Measurements from ENCODE around the gene PCDHGB3.

PCDHGB3 gene

DNA sequence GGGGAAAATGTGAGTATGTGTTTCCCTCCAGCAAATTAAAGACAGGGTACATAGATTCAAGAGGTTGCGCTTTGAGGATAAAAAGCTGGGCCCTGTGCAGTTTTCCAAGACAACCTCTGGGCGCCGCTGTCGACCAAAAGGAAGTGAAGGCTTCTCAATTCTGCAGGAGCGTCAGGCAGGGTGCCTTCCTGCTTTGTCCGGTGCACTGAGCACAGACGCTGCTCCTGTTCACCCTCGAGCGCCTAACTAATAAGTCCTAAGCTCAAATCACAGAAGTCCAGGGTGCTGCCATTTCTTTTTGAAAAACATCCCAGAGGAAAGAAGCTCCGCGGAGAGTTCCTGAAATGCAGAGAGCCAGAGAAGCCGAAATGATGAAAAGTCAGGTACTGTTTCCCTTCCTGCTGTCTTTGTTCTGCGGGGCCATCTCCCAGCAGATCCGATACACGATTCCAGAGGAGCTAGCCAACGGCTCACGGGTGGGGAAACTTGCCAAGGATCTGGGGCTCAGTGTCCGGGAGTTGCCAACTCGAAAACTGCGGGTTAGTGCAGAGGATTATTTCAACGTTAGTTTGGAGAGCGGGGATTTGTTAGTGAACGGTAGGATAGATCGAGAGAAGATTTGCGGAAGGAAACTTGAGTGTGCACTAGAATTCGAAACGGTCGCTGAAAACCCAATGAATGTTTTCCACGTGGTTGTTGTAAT is 20.0 kb upstream of the PCDHGB3 start, which contains the start of gene PCDHGB1:
Gene PCDHGB1 (plus strand): TSS at position 183 of the 703 bp plus-strand sequence. CDS start 162 bp downstream, at position 345.
- DNase-seq, result peak; percentile 38
- Mint-ChIP-seq H3K4me1 (no peaks in the 10 kb centered on the region), H3K4me3 (peak within 1 kb of the TSS; percentile 71), H3K27me3 (ENCODE audit: low read depth, poor library complexity) (peaks cover 4% of the 10 kb centered on the region), H3K9me3 (peaks cover 88% of the 10 kb centered on the region), H3K27ac (no peak within 1 kb of the TSS), H3K36me3 (ENCODE audit: low read depth) (peaks cover 37% of the 10 kb centered on the region)
- TF ChIP-seq, protein P1, sequence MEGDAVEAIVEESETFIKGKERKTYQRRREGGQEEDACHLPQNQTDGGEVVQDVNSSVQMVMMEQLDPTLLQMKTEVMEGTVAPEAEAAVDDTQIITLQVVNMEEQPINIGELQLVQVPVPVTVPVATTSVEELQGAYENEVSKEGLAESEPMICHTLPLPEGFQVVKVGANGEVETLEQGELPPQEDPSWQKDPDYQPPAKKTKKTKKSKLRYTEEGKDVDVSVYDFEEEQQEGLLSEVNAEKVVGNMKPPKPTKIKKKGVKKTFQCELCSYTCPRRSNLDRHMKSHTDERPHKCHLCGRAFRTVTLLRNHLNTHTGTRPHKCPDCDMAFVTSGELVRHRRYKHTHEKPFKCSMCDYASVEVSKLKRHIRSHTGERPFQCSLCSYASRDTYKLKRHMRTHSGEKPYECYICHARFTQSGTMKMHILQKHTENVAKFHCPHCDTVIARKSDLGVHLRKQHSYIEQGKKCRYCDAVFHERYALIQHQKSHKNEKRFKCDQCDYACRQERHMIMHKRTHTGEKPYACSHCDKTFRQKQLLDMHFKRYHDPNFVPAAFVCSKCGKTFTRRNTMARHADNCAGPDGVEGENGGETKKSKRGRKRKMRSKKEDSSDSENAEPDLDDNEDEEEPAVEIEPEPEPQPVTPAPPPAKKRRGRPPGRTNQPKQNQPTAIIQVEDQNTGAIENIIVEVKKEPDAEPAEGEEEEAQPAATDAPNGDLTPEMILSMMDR (IDR thresholded peaks at IDR 0.05), result peak; percentile 38

- Mint-ChIP-seq H3K4me1 (no peaks in the 10 kb centered on the region), H3K9me3 (peaks cover 91% of the 10 kb centered on the region), H3K27ac (no peak overlapping the region), H3K4me3 (no peak overlapping the region), H3K36me3 (ENCODE audit: low read depth) (peaks cover 41% of the 10 kb centered on the region), H3K27me3 (ENCODE audit: low read depth, poor library complexity) (peaks cover 4% of the 10 kb centered on the region)
- DNase-seq, result no peak
- TF ChIP-seq, protein P1 (IDR thresholded peaks at IDR 0.05), result no peak
Measured at GRCh38 chr5:141351591-141351990, 18.5 kb upstream of the PCDHGB3 start.

- Mint-ChIP-seq H3K36me3 (ENCODE audit: low read depth) (peaks cover 45% of the 10 kb centered on the region), H3K9me3 (peaks cover 91% of the 10 kb centered on the region), H3K4me1 (no peaks in the 10 kb centered on the region), H3K27ac (no peak within 1 kb of the TSS), H3K4me3 (no peak within 1 kb of the TSS), H3K27me3 (ENCODE audit: low read depth, poor library complexity) (peaks cover 2% of the 10 kb centered on the region)
- no peak for DNase-seq
- TF ChIP-seq, protein P1 (IDR thresholded peaks at IDR 0.05), result no peak
Measured at GRCh38 chr5:141354900-141355469, 15.1 kb upstream of the PCDHGB3 start, which contains the start of gene PCDHGA4. TSS of gene PCDHGA4 (plus strand) at chr5:141355021. CDS start at chr5:141355108, 87 bp downstream.

DNA sequence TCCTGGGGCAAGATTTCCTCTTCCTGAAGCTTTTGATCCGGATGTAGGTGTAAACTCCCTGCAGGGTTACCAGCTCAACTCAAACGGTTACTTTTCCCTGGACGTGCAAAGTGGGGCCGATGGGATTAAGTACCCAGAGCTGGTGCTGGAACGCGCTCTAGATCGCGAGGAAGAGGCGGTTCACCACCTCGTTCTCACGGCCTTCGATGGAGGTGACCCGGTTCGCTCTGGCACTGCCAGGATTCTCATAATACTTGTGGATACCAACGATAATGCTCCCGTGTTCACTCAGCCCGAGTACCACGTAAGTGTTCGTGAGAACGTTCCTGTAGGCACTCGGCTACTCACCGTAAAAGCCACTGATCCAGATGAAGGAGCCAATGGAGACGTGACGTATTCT is 14.4 kb upstream of the PCDHGB3 start:
- no peak for DNase-seq
- Mint-ChIP-seq H3K36me3 (ENCODE audit: low read depth) (peaks cover 46% of the 10 kb centered on the region), H3K27me3 (ENCODE audit: low read depth, poor library complexity) (no peaks in the 10 kb centered on the region), H3K4me1 (no peaks in the 10 kb centered on the region), H3K9me3 (peaks cover 91% of the 10 kb centered on the region), H3K27ac (no peak overlapping the region), H3K4me3 (no peak overlapping the region)
- TF ChIP-seq, protein P1 (IDR thresholded peaks at IDR 0.05), result no peak

- H3K36me3 Mint-ChIP-seq (ENCODE audit: low read depth), result peaks cover 51% of the 10 kb centered on the region
- no peaks in the 10 kb centered on the region for H3K4me1 Mint-ChIP-seq
Measured at GRCh38 chr5:141356133-141356532, 13.9 kb upstream of the PCDHGB3 start.

More at GRCh38 chr5:141356133-141356532, 13.9 kb upstream of the PCDHGB3 start:
- DNase-seq, result no peak
- no peak overlapping the region for H3K4me3 Mint-ChIP-seq
- H3K27me3 Mint-ChIP-seq (ENCODE audit: low read depth, poor library complexity), result no peaks in the 10 kb centered on the region
- no peak overlapping the region for H3K27ac Mint-ChIP-seq
- H3K9me3 Mint-ChIP-seq, result peaks cover 91% of the 10 kb centered on the region
- TF ChIP-seq, protein P1 (IDR thresholded peaks at IDR 0.05), result no peak

Data from nephron progenitor cell (in vitro differentiated cells).